ENCODE results near the gene FASN. TPM values are rescaled to one million over a fixed set of nuclear protein-coding genes. Genes with fewer than 3 reads are reported as not detected.

The FASN gene
- total and polyA plus RNA-seq, 2 of the 13 experiments (the other 11 are each of a cell fraction or from before 2014, with no cell fraction given): 51.7 to 101 TPM

- no peak for TF ChIP-seq ZBTB40 (IDR thresholded peaks at IDR 0.05)
- no peak for TF ChIP-seq ZBTB40 (CRISPR knock-in tag; IDR thresholded peaks at IDR 0.05)
- TF ChIP-seq HNF1B (CRISPR knock-in tag; IDR thresholded peaks at IDR 0.05): no peak
- TF ChIP-seq CREB1 (IDR thresholded peaks at IDR 0.05): no peak
- TF ChIP-seq CREB1 (CRISPR knock-in tag; IDR thresholded peaks at IDR 0.05): no peak
- no peak for TF ChIP-seq ZSCAN25 (CRISPR knock-in tag; IDR thresholded peaks at IDR 0.05)
- no peak for TF ChIP-seq POGK (CRISPR knock-in tag; conservative IDR thresholded peaks at IDR 0.05)
- TF ChIP-seq FOXA1 (IDR thresholded peaks at IDR 0.05): no peak
- TF ChIP-seq FOXA1 (CRISPR knock-in tag; IDR thresholded peaks at IDR 0.05): no peak
- no peak for TF ChIP-seq ZNF598 (CRISPR knock-in tag; IDR thresholded peaks at IDR 0.05; ENCODE audit: borderline replicate concordance)
- no peak for TF ChIP-seq UBTF (CRISPR knock-in tag; IDR thresholded peaks at IDR 0.05)
- no peak for TF ChIP-seq MIER3 (CRISPR knock-in tag; IDR thresholded peaks at IDR 0.05; ENCODE audit: borderline replicate concordance)
These were observed 21.8 kb downstream of the FASN start (continued) for GRCh38 chr17:82076018-82076784.

Measured in HepG2 (cell line).